Keratinocyte (primary cell): ENCODE measurements around the gene MYRIP. TPM values are rescaled to one million over a fixed set of nuclear protein-coding genes. Genes with fewer than 3 reads are reported as not detected.

Experiments used
- DNase-seq: peaks from one replicate; pipeline ENCODE4 v3.0.0-alpha.2; 2011; ENCODE audit warnings: low read depth, missing footprints, low spot score
- FAIRE-seq: peaks from 2 replicates; lab custom pipeline; 2011; peaks lifted over from hg19 to GRCh38; lab: Jason Lieb, UNC
- H2AFZ ChIP-seq: 2 replicates; pipeline ENCODE4 v1.6.0; 2012; ENCODE audit warnings: low read length, control low read depth, inconsistent platforms; ENCODE audit not compliant: control insufficient read depth
- H3K27ac ChIP-seq: 2 replicates; pipeline ENCODE4 v1.5.1; 2011; ENCODE audit warnings: low read length; ENCODE audit not compliant: control insufficient read depth, insufficient read depth
- H3K27me3 ChIP-seq: 3 replicates; pipeline ENCODE4 v1.6.0; 2011; ENCODE audit warnings: low read length; ENCODE audit not compliant: control insufficient read depth, insufficient read depth; ENCODE audit errors: extremely low read depth
- H3K36me3 ChIP-seq, 2 experiments: 2 replicates in 1 of 2; 3 replicates in 1 of 2; pipeline ENCODE4 v1.5.1; 2011; ENCODE audit warnings: low read length in 2 of 2, mild to moderate bottlenecking in 1 of 2; ENCODE audit not compliant: control insufficient read depth in 2 of 2, insufficient read depth in 2 of 2; ENCODE audit errors: extremely low read depth in 1 of 2
- H3K4me1 ChIP-seq: 3 replicates; pipeline ENCODE4 v1.5.1; 2011; ENCODE audit warnings: low read length; ENCODE audit not compliant: control insufficient read depth, insufficient read depth; ENCODE audit errors: extremely low read depth
- H3K4me2 ChIP-seq: 3 replicates; pipeline ENCODE4 v1.6.0; 2011; ENCODE audit warnings: low read depth, low read length; ENCODE audit not compliant: control insufficient read depth, insufficient read depth; ENCODE audit errors: extremely low read depth
- H3K4me3 ChIP-seq, 3 experiments: fragments of 200-600 bp in 1 of 3; sonication (generic) in 1 of 3; 2 replicates in 2 of 3; 3 replicates in 1 of 3; pipeline ENCODE4 v1.5.1; 2011 to 2016; ENCODE audit warnings: low read length in 3 of 3, mild to moderate bottlenecking in 3 of 3, control low read depth in 2 of 3, inconsistent platforms in 1 of 3, low read depth in 1 of 3, mixed read lengths in 1 of 3, mixed run types in 1 of 3, moderate library complexity in 1 of 3; ENCODE audit not compliant: control insufficient read depth in 2 of 3, insufficient read depth in 2 of 3; ENCODE audit errors: extremely low read depth in 1 of 3
- H3K79me2 ChIP-seq: 2 replicates; pipeline ENCODE4 v1.6.0; 2012; ENCODE audit warnings: low read length; ENCODE audit not compliant: control insufficient read depth, insufficient read depth
- H3K9ac ChIP-seq: 3 replicates; pipeline ENCODE4 v1.6.0; 2011; ENCODE audit warnings: low read length; ENCODE audit not compliant: control insufficient read depth, insufficient read depth; ENCODE audit errors: extremely low read depth
- H3K9me1 ChIP-seq: 3 replicates; pipeline ENCODE4 v1.6.0; 2011; ENCODE audit warnings: low read length; ENCODE audit not compliant: control insufficient read depth, insufficient read depth; ENCODE audit errors: extremely low read depth
- H3K9me3 ChIP-seq: 2 replicates; pipeline ENCODE4 v1.5.1; 2012; ENCODE audit warnings: low read depth, low read length; ENCODE audit not compliant: control insufficient read depth
- H4K20me1 ChIP-seq: 3 replicates; pipeline ENCODE4 v1.6.0; 2011; ENCODE audit warnings: low read length; ENCODE audit not compliant: control insufficient read depth, insufficient read depth; ENCODE audit errors: extremely low read depth
- CTCF ChIP-seq, 3 experiments: IDR thresholded peaks in 1 of 3; conservative IDR thresholded peaks in 1 of 3; optimal IDR thresholded peaks in 1 of 3; 2 replicates in 2 of 3; 3 replicates in 1 of 3; pipeline versions ENCODE3 to v1.5.1; 2011; ENCODE audit warnings: low read length in 3 of 3, mild to moderate bottlenecking in 3 of 3, moderate library complexity in 2 of 3, control low read depth in 1 of 3, inconsistent platforms in 1 of 3; ENCODE audit not compliant: insufficient read depth in 2 of 3; ENCODE audit errors: extremely low read depth in 1 of 3
- EZH2 ChIP-seq: IDR thresholded peaks from one replicate; pipeline ENCODE4 v1.6.1; 2012; ENCODE audit warnings: inconsistent platforms, mild to moderate bottlenecking, low read length, moderate library complexity
- dilution Hi-C: fragments of 300-500 bp; cut with MboI; formaldehyde crosslinking; loops from one replicate; pipeline ENCODE4 v1.7.0; 2020; ENCODE audit warnings: low sequenced_read_pairs; ENCODE audit not compliant: extremely low pct_ligation_motif_present
- polyA plus RNA-seq, 5 experiments: library from polyadenylated mRNA; depleted of rRNA in 3 of 5; stranded (reverse) in 3 of 5; stranded (forward) in 1 of 5; unstranded in 1 of 5; fragments of >200 nt; gene quantifications; 1 replicate in 1 of 5; 2 replicates in 3 of 5; 3 replicates in 1 of 5; pipeline versions ENCODE4 v1.2.1 to v1.2.3, GENCODE V29; 2011 to 2012; ENCODE audit warnings: missing spikeins in 2 of 5, low read depth in 1 of 5, low replicate concordance in 1 of 5

Gene MYRIP
- polyA plus RNA-seq, 1 donor (not counting 4 experiments of a cell fraction or from before 2014, with no cell fraction given) = 0.01 TPM

DNA sequence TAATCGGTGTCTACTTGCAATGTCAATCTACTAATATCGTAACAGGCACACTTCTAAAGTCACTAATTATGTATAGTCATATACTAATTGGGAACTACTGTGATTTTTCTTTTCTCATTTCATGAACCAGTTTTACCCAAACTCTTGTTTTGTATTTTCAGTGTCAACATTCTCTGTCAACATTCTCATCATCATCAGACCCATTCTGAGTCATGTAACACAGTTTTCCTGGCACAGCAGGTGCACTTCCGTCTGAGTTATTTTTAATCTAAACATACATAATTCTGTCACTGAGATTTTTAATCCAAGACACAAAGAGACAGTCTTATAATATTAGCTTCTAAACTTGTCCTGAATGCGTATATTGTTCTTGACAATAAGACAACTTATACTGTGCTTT lies 295.0 kb downstream of the MYRIP start:
- DNase-seq = no peak
- H4K20me1 ChIP-seq = no peaks in the 10 kb centered on the region
- TF ChIP-seq CTCF (optimal IDR thresholded peaks at IDR 0.05 in 1 of 3, IDR thresholded peaks at IDR 0.05 in 1 of 3, conservative IDR thresholded peaks at IDR 0.05 in 1 of 3; ENCODE audit: extremely low read depth in 1 of 3, insufficient read depth in 2 of 3, low read length in 3 of 3) (no peak), EZH2 (no peak)
- H3K9me3 ChIP-seq = no peaks in the 10 kb centered on the region
- peaks cover 21% of the 10 kb centered on the region for H3K4me1 ChIP-seq
- H3K27me3 ChIP-seq = no peaks in the 10 kb centered on the region
- H3K27ac ChIP-seq = no peak overlapping the region
- no peak for FAIRE-seq
- no peak overlapping the region for H3K9ac ChIP-seq
- no peaks in the 10 kb centered on the region for H3K79me2 ChIP-seq
- no peaks in the 10 kb centered on the region for H3K36me3 ChIP-seq
- no peak overlapping the region for H3K4me3 ChIP-seq
- H3K4me2 ChIP-seq = no peak overlapping the region
- dilution Hi-C loops = no loop called here
- no peak overlapping the region for H2AFZ ChIP-seq
- no peaks in the 10 kb centered on the region for H3K9me1 ChIP-seq

GRCh38 chr3:40108643-40109042 lies 299.2 kb downstream of the MYRIP start:
- peak overlapping the region; percentile 51 for H3K27ac ChIP-seq
- H3K4me3 ChIP-seq = peak overlapping the region in 1 of 3 experiments; percentile 29
- H3K4me1 ChIP-seq = peaks cover 19% of the 10 kb centered on the region
- FAIRE-seq (peak; percentile 75), DNase-seq (no peak)
- no peaks in the 10 kb centered on the region for H3K27me3 ChIP-seq
- dilution Hi-C loops = no loop called here
- H4K20me1 ChIP-seq = no peaks in the 10 kb centered on the region
- H3K4me2 ChIP-seq = peak overlapping the region; percentile 68
- no peaks in the 10 kb centered on the region for H3K9me1 ChIP-seq
- no peak overlapping the region for H3K9ac ChIP-seq
- no peaks in the 10 kb centered on the region for H3K9me3 ChIP-seq
- H2AFZ ChIP-seq = peak overlapping the region; percentile 96
- no peaks in the 10 kb centered on the region for H3K36me3 ChIP-seq
- H3K79me2 ChIP-seq = no peaks in the 10 kb centered on the region
- TF ChIP-seq EZH2 = no peak
- TF ChIP-seq CTCF (optimal IDR thresholded peaks at IDR 0.05 in 1 of 3, IDR thresholded peaks at IDR 0.05 in 1 of 3, conservative IDR thresholded peaks at IDR 0.05 in 1 of 3; ENCODE audit: extremely low read depth in 1 of 3, insufficient read depth in 2 of 3, low read length in 3 of 3) = no peak
